BLaER1 treated with 17β-estradiol and CSF1 and Interleukin-3, amounts not matched to agents 10 nM and 100 nM (cell line): Measurements from ENCODE around the gene TBC1D17.
A peak's percentile ranks its signal among the peaks of the same experiment; 100 is the strongest.

Source experiments
- H3K27ac ChIP-seq, 11 experiments: shearing (Covaris generic); formaldehyde crosslinking; 2 replicates each; pipeline ENCODE4 v1.8.1; 2022
- H3K27me3 ChIP-seq, 11 experiments: shearing (Covaris generic); formaldehyde crosslinking; 2 replicates each; pipeline ENCODE4 v1.8.1; 2022
- H3K36me3 ChIP-seq, 11 experiments: shearing (Covaris generic); formaldehyde crosslinking; 2 replicates each; pipeline ENCODE4 v1.8.1; 2022
- H3K4me1 ChIP-seq, 10 experiments: shearing (Covaris generic); formaldehyde crosslinking; 2 replicates each; pipeline ENCODE4 v1.8.1; 2022
- H3K4me2 ChIP-seq, 11 experiments: shearing (Covaris generic); formaldehyde crosslinking; 2 replicates each; pipeline ENCODE4 v1.8.1; 2022
- H3K4me3 ChIP-seq, 10 experiments: shearing (Covaris generic); formaldehyde crosslinking; 2 replicates each; pipeline ENCODE4 v1.8.1; 2022
- H3K9ac ChIP-seq, 11 experiments: shearing (Covaris generic); formaldehyde crosslinking; 2 replicates each; pipeline ENCODE4 v1.8.1; 2022
- H3K9me3 ChIP-seq, 11 experiments: shearing (Covaris generic); formaldehyde crosslinking; replicated peaks in 1 of 11; 2 replicates each; pipeline ENCODE4 v1.8.1; 2022
- H4K20me1 ChIP-seq, 11 experiments: shearing (Covaris generic); formaldehyde crosslinking; 2 replicates each; pipeline ENCODE4 v1.8.1; 2022
- Cebpa-rat ChIP-seq, 11 experiments: shearing (Covaris generic); IDR thresholded peaks; 2 replicates each; pipeline ENCODE4 v1.8.1; 2022

The TBC1D17 gene

DNA sequence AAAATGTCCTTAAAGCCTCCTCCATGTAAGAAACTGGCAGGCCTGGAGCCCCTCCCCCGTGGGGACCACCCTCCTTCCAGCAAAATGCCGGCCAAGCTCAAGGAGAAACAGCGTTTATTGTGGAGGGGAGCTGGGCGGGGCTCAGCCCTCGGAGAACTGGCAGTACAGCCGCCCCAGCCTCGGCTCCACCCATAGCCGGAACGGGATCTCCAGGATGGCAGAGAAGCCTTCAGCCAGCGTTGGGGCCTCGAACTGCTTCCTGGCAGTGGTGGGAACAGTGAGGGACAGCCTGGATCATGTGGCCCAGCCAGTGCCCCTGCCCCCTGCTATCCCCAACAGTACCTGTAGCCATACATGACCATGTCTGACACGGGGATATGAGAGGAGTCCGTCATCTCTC is 16.4 kb upstream of the TBC1D17 start:
- Histone ChIP-seq H3K27me3 (no peaks in the 10 kb centered on the region), H3K4me3 (no peak overlapping the region), H3K36me3 (peaks cover 80 to 89% (median 86%) of the 10 kb centered on the region in 11 experiments), H3K27ac (no peak overlapping the region), H3K4me2 (no peak overlapping the region), H3K9ac (no peak overlapping the region), H3K9me3 (no peaks in the 10 kb centered on the region), H4K20me1 (peaks cover 49 to 98% (median 85%) of the 10 kb centered on the region in 11 experiments), H3K4me1 (peaks cover 13 to 30% (median 20%) of the 10 kb centered on the region in 10 experiments)
- TF ChIP-seq Cebpa-rat (IDR thresholded peaks at IDR 0.05): no peak

DNA sequence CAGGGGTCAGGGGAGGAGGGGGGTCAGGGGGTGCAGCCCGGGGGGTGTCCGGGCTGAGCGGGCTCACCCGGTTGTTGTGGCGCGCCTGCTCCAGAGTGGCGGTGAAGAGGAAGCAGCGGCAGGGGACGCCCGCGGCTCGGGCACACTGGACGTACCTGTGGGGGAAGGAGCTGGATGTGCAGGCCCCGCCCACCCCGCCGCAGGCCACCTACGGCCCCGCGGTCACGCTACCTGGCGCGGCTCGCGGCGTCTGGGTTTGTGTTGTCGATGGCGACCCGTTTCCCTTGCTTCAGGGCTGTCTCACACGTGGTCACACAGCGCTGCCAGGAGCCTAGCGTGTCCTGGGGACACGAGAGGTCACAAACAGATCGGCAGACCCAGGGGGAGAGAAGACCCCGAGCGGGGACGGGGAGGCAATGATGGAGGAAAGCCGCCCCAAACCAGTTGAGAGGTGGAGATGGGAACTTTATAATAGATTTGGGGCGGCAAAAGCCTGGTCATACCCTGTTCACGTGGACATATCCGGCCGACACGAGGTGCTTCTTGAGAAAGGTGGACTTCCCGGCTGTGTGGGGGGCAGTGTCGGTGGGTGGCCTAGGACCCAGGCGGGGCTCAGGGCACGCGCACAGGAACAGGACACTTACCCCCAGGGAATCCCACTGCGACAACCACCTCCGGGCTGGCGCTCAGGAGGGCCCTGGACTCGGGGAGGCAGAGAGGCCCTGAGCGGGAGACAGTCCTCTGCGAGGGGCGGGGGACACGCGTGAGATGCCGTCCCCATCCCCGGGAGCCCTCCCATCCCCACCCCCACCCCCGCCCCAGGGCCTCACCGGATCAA is 15.7 kb upstream of the TBC1D17 start:
- TF ChIP-seq Cebpa-rat (IDR thresholded peaks at IDR 0.05): no peak

DNA sequence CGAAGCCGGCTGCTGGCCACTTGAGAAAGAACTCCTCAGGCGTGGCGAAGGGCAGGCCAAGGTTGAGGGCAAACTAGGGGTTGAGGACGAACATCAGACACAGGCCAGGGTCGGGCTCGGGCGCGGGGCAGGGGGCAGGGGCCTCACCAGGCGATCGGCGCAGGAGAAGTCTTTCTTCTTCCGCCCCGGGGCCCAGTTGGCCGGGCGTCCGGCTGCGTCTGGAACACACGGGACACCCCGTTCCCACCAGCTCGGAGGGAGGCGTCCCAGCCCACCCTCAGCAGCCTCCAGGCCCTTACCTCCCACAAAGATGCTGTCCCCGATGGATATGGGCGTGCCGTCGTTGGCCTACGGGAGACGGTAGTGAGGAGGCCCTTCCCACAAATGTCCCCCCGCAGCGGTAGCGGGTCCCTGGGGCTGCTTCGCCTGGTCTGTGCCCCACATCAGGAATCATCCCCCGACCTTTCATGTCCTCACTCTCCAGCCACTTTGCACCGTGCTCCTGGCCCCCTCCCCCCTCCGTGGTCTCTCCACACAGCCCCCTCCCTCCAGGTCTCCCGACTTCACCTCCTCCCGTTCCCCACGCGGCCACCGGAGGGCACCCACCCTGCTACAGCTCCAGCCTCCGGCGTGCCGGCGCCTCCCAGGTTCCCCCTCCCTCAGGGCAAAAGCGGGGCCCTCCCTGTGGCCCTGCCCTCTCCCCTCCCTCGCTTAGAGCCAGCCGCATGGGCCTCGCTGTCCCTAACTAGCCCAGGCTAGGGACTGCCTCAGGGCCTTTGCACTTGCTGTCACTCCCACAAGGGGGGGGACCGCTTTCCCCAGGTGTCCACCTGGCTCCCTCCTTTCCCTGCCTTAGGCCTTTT is 14.9 kb upstream of the TBC1D17 start:
- Histone ChIP-seq H3K36me3 (peaks cover 65 to 76% (median 70%) of the 10 kb centered on the region in 11 experiments), H3K4me2 (no peak overlapping the region), H3K9me3 (no peaks in the 10 kb centered on the region), H3K27ac (0 out of 22 replicates have a peak overlapping the region, but pooled peaks of 1 of the 11 experiments have one; percentile 3), H3K9ac (peak overlapping the region in 1 of 11 experiments; percentile 9; a peak in 1 of 22 replicates), H3K4me3 (no peak overlapping the region), H4K20me1 (peaks cover 35 to 91% (median 78%) of the 10 kb centered on the region in 11 experiments; a peak in 21 of 22 replicates), H3K4me1 (peaks cover 20 to 36% (median 28%) of the 10 kb centered on the region in 10 experiments), H3K27me3 (no peaks in the 10 kb centered on the region)
- TF ChIP-seq Cebpa-rat (IDR thresholded peaks at IDR 0.05): no peak

More for the DNA sequence above, 15.7 kb upstream of the TBC1D17 start:
- Histone ChIP-seq H3K4me2 (no peak overlapping the region), H3K4me3 (no peak overlapping the region), H3K27me3 (no peaks in the 10 kb centered on the region), H3K9me3 (no peaks in the 10 kb centered on the region), H3K27ac (no peak overlapping the region), H3K36me3 (peaks cover 74 to 85% (median 79%) of the 10 kb centered on the region in 11 experiments), H4K20me1 (peaks cover 43 to 98% (median 85%) of the 10 kb centered on the region in 11 experiments; a peak in 21 of 22 replicates), H3K4me1 (peaks cover 18 to 36% (median 26%) of the 10 kb centered on the region in 10 experiments), H3K9ac (no peak overlapping the region)

DNA sequence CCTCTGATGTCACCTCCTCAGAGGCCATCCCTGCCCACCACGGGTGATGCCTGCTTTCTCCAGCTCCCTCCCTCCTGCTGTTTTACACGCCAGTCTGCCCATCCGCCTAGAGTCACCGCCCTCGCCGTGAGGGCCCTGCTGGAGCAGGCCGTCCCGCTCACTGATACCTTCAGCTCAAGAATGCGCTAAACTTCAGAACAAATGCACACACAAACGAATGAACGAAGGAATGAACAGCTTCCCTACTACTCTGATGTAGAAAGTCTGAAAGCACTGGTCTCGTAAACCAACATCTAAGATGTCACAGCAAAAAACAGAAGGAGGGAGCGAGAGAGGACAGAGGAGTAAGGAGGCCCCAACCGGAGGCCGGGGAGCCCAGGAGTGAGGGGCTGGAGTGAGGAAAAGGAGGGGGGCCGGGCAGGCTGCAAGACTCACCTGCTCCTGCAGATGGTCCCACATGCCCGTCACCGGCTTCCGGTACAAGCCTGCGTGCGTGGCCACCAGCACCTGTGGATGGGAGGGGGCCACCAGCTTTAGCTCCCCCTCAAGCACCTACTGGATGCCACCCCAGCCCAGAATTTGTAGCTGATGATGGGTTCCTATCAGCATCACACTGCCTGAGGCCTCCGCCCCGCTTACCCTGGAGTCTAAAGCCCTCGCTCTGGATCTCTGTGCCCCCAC is 14.1 kb upstream of the TBC1D17 start:
- no peak for TF ChIP-seq Cebpa-rat (IDR thresholded peaks at IDR 0.05)
- peak overlapping the region in 3 of 11 experiments; percentile 9 to 26 (median 13); a peak in 2 of 22 replicates for H3K9ac ChIP-seq
- H3K9me3 ChIP-seq: no peaks in the 10 kb centered on the region
- H3K27me3 ChIP-seq: no peaks in the 10 kb centered on the region
- 0 out of 22 replicates have a peak overlapping the region, but pooled peaks of 1 of the 11 experiments have one; percentile 3 for H3K27ac ChIP-seq
- peaks cover 28 to 43% (median 36%) of the 10 kb centered on the region in 10 experiments for H3K4me1 ChIP-seq
- peaks cover 58 to 68% (median 63%) of the 10 kb centered on the region in 11 experiments for H3K36me3 ChIP-seq
- peaks cover 27 to 83% (median 71%) of the 10 kb centered on the region in 11 experiments; a peak in 21 of 22 replicates for H4K20me1 ChIP-seq
- H3K4me3 ChIP-seq: no peak overlapping the region
- no peak overlapping the region; a peak in 1 of 22 replicates for H3K4me2 ChIP-seq

DNA sequence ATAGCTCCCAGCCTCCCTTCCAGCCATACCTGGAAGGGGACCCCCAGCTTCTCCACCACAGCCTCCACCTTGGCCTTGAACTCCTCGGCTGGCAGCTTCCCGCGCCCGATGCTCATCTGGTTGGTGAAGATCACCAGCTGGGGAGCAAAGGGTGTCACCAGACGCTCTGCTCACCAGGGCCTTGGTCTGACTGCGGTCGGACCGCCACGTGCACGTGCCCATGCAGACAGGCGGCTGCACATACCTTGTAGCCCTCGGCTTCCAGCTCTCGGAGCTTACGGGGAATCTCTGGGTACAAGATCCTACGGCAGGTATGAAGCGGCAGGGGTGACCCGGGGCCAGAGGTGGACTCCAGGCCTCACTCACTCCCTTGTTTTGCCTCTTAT is 13.6 kb upstream of the TBC1D17 start:
- Histone ChIP-seq H3K9me3 (no peaks in the 10 kb centered on the region), H3K4me2 (peak overlapping the region in 3 of 11 experiments; percentile 91 to 99 (median 94); a peak in 5 of 22 replicates), H3K4me1 (peaks cover 33 to 48% (median 42%) of the 10 kb centered on the region in 10 experiments), H3K27me3 (no peaks in the 10 kb centered on the region), H3K27ac (no peak overlapping the region), H3K4me3 (no peak overlapping the region), H3K36me3 (peaks cover 52 to 63% (median 57%) of the 10 kb centered on the region in 11 experiments), H4K20me1 (peaks cover 22 to 78% (median 65%) of the 10 kb centered on the region in 11 experiments; a peak in 21 of 22 replicates), H3K9ac (peak overlapping the region in 4 of 11 experiments; percentile 11 to 84 (median 20); a peak in 2 of 22 replicates)
- no peak for TF ChIP-seq Cebpa-rat (IDR thresholded peaks at IDR 0.05)

DNA sequence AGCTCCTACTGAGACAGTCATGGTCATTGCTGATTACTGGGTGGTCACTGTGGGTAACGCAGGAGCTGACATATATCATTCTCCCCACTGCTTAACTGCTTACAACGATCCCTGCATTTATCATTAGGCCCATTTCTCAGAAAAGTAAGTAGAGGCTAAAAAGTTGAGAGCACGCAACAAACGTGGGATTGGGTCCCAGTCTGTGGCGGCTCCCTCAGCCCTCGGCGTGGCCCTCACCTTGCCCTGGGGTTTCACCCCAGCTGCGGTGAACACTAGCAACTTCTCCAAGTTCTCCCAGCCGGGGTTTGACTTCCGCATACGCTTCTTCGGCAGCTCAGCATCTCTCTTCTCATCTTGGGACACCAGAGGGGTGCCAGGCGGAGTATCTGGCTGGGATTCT is 12.6 kb upstream of the TBC1D17 start:
- H3K9ac ChIP-seq: peak overlapping the region in 4 of 11 experiments; percentile 11 to 86 (median 52); a peak in 6 of 22 replicates
- peaks cover 37 to 52% (median 46%) of the 10 kb centered on the region in 10 experiments for H3K4me1 ChIP-seq
- H3K9me3 ChIP-seq: no peaks in the 10 kb centered on the region
- H3K4me3 ChIP-seq: peak overlapping the region in 7 of 10 experiments; percentile 80 to 97 (median 89); a peak in 12 of 20 replicates
- H4K20me1 ChIP-seq: peaks cover 22 to 68% (median 58%) of the 10 kb centered on the region in 11 experiments; a peak in 21 of 22 replicates
- peak overlapping the region in 6 of 11 experiments; percentile 8 to 33 (median 20); a peak in 6 of 22 replicates for H3K27ac ChIP-seq
- TF ChIP-seq Cebpa-rat (IDR thresholded peaks at IDR 0.05): no peak
- peaks cover 46 to 53% (median 48%) of the 10 kb centered on the region in 11 experiments for H3K36me3 ChIP-seq
- peak overlapping the region; percentile 75 to 99 (median 97) for H3K4me2 ChIP-seq
- H3K27me3 ChIP-seq: no peaks in the 10 kb centered on the region

DNA sequence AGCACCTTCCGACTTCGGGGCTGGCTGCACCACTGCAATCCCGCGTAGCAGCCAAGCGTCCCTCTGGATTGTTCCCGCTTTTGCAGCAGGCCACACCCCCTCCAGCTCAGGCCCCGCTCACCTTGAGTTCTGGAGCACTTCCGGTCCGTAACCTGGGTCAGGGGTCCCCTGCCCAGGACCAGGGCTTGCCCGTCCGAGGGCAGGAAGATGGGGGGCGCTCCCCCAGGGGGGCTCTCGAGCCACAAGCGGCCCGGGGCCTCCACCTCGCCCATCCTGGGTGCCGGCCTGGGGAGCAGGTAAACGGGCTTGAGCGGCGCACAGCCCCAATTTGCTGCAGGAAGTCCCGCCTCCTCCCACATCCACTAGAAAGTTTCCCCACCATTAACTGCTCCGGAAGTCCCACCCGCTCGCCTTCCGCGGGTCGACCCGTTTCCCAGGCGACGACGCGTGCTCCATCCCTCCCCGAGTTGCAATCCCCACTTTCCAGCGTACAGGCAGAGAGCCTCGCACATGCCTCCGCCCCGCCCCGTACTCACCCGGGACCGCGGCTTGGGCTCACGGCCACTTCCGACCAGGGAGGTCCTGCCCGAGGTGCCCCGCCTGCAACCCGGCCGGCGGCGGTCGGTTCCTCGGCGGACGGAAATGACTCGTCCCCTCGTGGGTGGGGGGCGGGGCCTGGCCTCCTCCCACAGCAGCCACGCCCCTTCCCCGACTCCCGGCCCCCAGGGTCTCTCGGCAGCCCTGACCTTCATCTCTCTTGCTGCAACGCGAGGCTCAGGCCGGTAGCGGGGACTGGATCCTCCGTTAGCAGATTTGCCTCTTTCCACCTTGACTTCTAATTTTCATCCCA is 10.3 kb upstream of the TBC1D17 start, which contains the start of gene PNKP:
PNKP (minus strand) TSS at position 644 of the 850 bp plus-strand sequence; CDS start at position 272, 372 bp downstream.
- Histone ChIP-seq H3K4me1 (peaks cover 47 to 75% (median 64%) of the 10 kb centered on the region in 10 experiments), H3K9me3 (no peaks in the 10 kb centered on the region), H3K27me3 (no peaks in the 10 kb centered on the region), H3K9ac (peak within 1 kb of the TSS; percentile 75 to 87 (median 83)), H4K20me1 (peaks cover 22 to 49% (median 45%) of the 10 kb centered on the region in 11 experiments; a peak in 21 of 22 replicates), H3K4me2 (peak within 1 kb of the TSS; percentile 75 to 99 (median 97)), H3K27ac (peak within 1 kb of the TSS; percentile 74 to 95 (median 84)), H3K4me3 (peak within 1 kb of the TSS; percentile 79 to 97 (median 88)), H3K36me3 (peaks cover 27 to 47% (median 37%) of the 10 kb centered on the region in 11 experiments)
- TF ChIP-seq Cebpa-rat (IDR thresholded peaks at IDR 0.05): no peak
